Heart left ventricle (tissue), 16 donors: ENCODE measurements around the gene POLR3A. TPM values are rescaled to one million over a fixed set of nuclear protein-coding genes. Genes with fewer than 3 reads are reported as not detected.

Experiments used
- ATAC-seq, 4 donors: fragments of 200-7000 bp; cut with Tn5 transposase; one replicate each; pipeline ENCODE4 v1.9.1; 2020 to 2022; ENCODE audit warnings: moderate library complexity in 4 of 4, mild to moderate bottlenecking in 3 of 4, moderate number of reproducible peaks in 1 of 4
- DNase-seq, 5 donors: peaks; one replicate each; pipeline ENCODE4 v3.0.0-alpha.2; 2020
- H3K27ac ChIP-seq, 12 donors: fragments of 200-600 bp; sonication (generic) in 4 of 12; one replicate each; pipeline versions ENCODE4 v1.5.0 to v1.8.0; 2016 to 2022; ENCODE audit warnings: mild to moderate bottlenecking in 2 of 12
- H3K27me3 ChIP-seq, 9 donors: fragments of 200-600 bp; sonication (generic) in 2 of 9; one replicate each; pipeline versions ENCODE4 v1.5.1 to v1.8.0; 2016 to 2022; ENCODE audit warnings: mild to moderate bottlenecking in 3 of 9
- H3K36me3 ChIP-seq, 9 donors: fragments of 200-600 bp; sonication (generic) in 2 of 9; one replicate each; pipeline versions ENCODE4 v1.5.0 to v1.8.0; 2018 to 2022; ENCODE audit warnings: mild to moderate bottlenecking in 2 of 9
- H3K4me1 ChIP-seq, 12 donors: fragments of 200-600 bp; sonication (generic) in 4 of 12; one replicate each; pipeline versions ENCODE4 v1.5.0 to v1.8.0; 2016 to 2022; ENCODE audit warnings: mild to moderate bottlenecking in 3 of 12
- H3K4me3 ChIP-seq, 12 donors: fragments of 200-600 bp; sonication (generic) in 4 of 12; one replicate each; pipeline versions ENCODE4 v1.5.0 to v1.8.0; 2017 to 2022; ENCODE audit warnings: mild to moderate bottlenecking in 9 of 12, moderate library complexity in 4 of 12
- H3K9me3 ChIP-seq, 12 donors: fragments of 200-600 bp; sonication (generic) in 4 of 12; one replicate each; pipeline versions ENCODE4 v1.5.0 to v1.8.0; 2016 to 2022; ENCODE audit warnings: mild to moderate bottlenecking in 1 of 12
- POLR2A ChIP-seq, 2 donors: fragments of 450-650 bp; IDR thresholded peaks; one replicate each; pipeline ENCODE4 v1.6.1; 2017; ENCODE audit warnings: antibody characterized with exemption in 2 of 2, mild to moderate bottlenecking in 2 of 2, moderate library complexity in 2 of 2
- WGBS, 4 donors: extraction: QIAGEN DNeasy Blood & Tissue Kit in 2 of 4; methylation state at CpG; one replicate each; pipeline versions ENCODE4 v1.1.5 to v1.1.7; 2013 to 2018; 5-methylcytosine and 5-hydroxymethylcytosine counted together
- intact Hi-C, 10 donors: fragments of 100-400 bp; cut with DNase I; formaldehyde crosslinking; loops; one replicate each; pipeline versions ENCODE4 v1.11.1 to v1.14.2; 2022
- polyA plus RNA-seq, 2 donors: library from polyadenylated mRNA; stranded (reverse); fragments of 200-250 nt; gene quantifications; one replicate each; pipeline ENCODE4 v1.2.3, GENCODE V29; 2013
- total RNA-seq, 9 donors: library from RNA; depleted of rRNA in 2 of 9; stranded (reverse); fragments of >200 nt in 2 of 9; fragmentation: NEBNext Ultra II Directional in 3 of 9; extraction: Animal tissue kit (Norgen Biotek cat#: 25700) in 3 of 9; gene quantifications; one replicate each; pipeline versions ENCODE4 v1.1.0 to v1.2.4, GENCODE V29; 2016 to 2023
- TF ChIP-seq, protein P1 (sequence below), 12 donors: fragments of 200-600 bp; sonication (generic) in 4 of 12; IDR thresholded peaks; one replicate each; pipeline versions ENCODE4 v1.5.0 to v1.8.0; 2018 to 2022; ENCODE audit warnings: antibody characterized with exemption in 12 of 12, mild to moderate bottlenecking in 5 of 12
- donor health status: ischemic (EF 13 %, LVEDD 7.1; RV severe dilation, severe dysfunction).
- donor health status: healthy with polysubstance abuse.
- donor health status: DM: no; HTN: yes; CAD: no.
- donor health status: DM: no; HTN: no; CAD: no.
- donor health status: ischemic (EF 25% LVEDD 6.9; RV normal size, moderate dysfunction).
- donor health status: ischemic (EF 25% LVEDD 5.7; RV mildly dilated, moderate dysfunction).
- donor health status: healthy.
- donor health status: DM: yes; HTN: yes; CAD: no.
- donor health status: ischemic (EF 35%, LVEDD 5.7; RV mildly dilated, moderate dysfunction).
- donor health status: nonischemic (EF 11% LVEDD 7.7; RV severe dilation, severe dysfunction).
- donor health status: DM: yes; HTN: yes; CAD: no.
- donor health status: PGD.
- donor health status: ischemic (EF 29% LVEDD 5.4; RV normal size, mild dysfunction).
- donor health status: nonischemic (EF 23%, LVEDD 6.1; RV moderate dilation, normal function).

The POLR3A gene
- total and polyA plus RNA-seq, 11 donors = 3.8 to 12.9 (median 8.9) TPM

DNA sequence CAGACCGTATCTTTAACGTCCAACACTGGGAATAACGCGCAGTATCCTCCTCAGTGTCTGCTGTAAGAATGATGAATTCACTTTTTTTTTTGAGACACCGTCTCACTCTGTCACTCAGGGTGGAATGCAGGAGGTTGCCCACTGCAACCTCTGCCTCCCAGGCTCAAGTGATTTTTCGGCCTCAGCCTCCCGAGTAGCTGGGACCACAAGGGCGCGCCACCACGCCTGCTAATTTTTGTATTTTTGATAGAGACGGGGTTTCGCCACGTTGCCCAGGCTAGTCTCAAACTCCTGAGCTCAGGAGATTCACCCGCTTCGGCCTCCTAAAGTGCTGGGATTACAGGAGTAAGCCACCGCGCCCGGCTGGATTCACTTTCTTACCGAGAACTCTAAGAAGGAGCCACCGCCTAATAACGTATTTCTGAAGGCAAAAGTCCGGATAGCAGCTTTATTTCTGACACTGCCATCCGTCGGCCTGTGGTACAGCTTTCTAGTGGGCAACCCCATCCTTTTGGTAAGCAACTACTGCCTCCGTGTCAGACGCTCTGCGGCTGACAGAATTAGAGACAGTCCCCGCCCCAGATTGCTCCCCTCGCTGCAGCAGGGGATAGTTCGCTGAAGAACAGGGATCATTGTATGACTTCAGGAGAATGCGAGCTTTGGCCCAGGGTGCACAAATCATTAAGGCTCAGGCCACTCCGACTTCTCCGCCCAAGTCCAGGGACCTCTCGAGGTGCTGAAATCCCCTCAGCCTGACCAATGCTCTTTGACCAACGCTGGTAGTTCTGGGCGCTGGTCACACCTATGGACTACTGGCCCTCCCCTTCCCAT is 662 bp downstream of the POLR3A start:
- intact Hi-C loops = loop anchor here in 2 of 10 donors (5.0 to 10.0 kb wide), 2 partner anchors 181 to 184 kb away; no protein-coding TSS in a partner anchor
- Histone ChIP-seq H3K27ac (peak overlapping the region in 11 of 12 donors; percentile 69 to 90 (median 83)), H3K9me3 (no peaks in the 10 kb centered on the region), H3K4me1 (peaks cover 0 to 27% (median 15%) of the 10 kb centered on the region in 12 donors), H3K4me3 (peak overlapping the region; percentile 59 to 99 (median 88)), H3K27me3 (no peaks in the 10 kb centered on the region), H3K36me3 (peaks cover 0 to 31% (median 24%) of the 10 kb centered on the region in 9 donors)
- DNase-seq = no peak
- 38 to 42% (median 38%) methylated on average over 36 of the region's 36 CpGs for WGBS, 4 donors
- peak; percentile 6 to 19 (median 10) for ATAC-seq
- no peak for TF ChIP-seq POLR2A (IDR thresholded peaks at IDR 0.05)
- TF ChIP-seq, protein P1, sequence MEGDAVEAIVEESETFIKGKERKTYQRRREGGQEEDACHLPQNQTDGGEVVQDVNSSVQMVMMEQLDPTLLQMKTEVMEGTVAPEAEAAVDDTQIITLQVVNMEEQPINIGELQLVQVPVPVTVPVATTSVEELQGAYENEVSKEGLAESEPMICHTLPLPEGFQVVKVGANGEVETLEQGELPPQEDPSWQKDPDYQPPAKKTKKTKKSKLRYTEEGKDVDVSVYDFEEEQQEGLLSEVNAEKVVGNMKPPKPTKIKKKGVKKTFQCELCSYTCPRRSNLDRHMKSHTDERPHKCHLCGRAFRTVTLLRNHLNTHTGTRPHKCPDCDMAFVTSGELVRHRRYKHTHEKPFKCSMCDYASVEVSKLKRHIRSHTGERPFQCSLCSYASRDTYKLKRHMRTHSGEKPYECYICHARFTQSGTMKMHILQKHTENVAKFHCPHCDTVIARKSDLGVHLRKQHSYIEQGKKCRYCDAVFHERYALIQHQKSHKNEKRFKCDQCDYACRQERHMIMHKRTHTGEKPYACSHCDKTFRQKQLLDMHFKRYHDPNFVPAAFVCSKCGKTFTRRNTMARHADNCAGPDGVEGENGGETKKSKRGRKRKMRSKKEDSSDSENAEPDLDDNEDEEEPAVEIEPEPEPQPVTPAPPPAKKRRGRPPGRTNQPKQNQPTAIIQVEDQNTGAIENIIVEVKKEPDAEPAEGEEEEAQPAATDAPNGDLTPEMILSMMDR (IDR thresholded peaks at IDR 0.05) = no peak

DNA sequence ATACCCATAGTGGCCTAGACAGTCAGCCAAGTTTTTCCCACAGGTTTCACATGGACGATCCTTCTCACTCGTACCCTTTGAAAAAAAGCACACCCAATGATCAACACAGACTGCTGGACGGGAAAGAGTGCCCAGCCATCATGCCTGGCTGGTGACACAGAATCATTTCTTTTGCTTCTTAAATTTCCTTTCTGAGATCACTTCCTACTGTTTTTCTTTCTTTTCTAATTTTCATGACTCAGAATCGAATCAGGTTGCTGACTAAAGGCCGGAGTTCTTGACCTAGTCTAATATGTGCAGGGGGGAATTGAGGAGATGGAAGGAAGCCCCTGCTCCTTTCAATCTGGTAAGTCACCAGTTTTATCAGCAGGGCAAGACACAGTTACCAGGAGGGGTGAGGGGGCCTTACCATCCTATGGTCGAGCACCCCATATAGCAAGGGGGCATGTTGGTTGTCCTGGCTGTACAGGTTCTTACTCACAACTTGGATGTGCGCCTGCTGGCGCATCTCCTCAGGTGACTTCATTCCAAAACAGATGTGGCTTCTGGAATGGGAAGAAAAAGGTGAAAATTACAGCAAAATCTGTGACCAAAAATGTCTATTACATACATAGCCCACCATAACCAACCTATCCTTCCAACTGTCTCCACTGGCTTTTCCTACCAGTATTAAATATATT is 3.5 kb downstream of the POLR3A start:
- no peaks in the 10 kb centered on the region for H3K9me3 ChIP-seq
- H3K27ac ChIP-seq = no peak overlapping the region
- WGBS, 4 donors = 90 to 94% (median 93%) methylated on average over 8 of the region's 8 CpGs
- intact Hi-C loops = loop anchor here in 2 of 10 donors (5.0 to 10.0 kb wide), 2 partner anchors 179 to 181 kb away; no protein-coding TSS in a partner anchor
- peaks cover 0 to 25% (median 15%) of the 10 kb centered on the region in 12 donors for H3K4me1 ChIP-seq
- TF ChIP-seq, protein P1 (IDR thresholded peaks at IDR 0.05) = no peak
- no peak for TF ChIP-seq POLR2A (IDR thresholded peaks at IDR 0.05)
- H3K4me3 ChIP-seq = no peak overlapping the region
- ATAC-seq (no peak), DNase-seq (no peak)
- peaks cover 0 to 59% (median 53%) of the 10 kb centered on the region in 9 donors for H3K36me3 ChIP-seq
- H3K27me3 ChIP-seq = no peaks in the 10 kb centered on the region

DNA sequence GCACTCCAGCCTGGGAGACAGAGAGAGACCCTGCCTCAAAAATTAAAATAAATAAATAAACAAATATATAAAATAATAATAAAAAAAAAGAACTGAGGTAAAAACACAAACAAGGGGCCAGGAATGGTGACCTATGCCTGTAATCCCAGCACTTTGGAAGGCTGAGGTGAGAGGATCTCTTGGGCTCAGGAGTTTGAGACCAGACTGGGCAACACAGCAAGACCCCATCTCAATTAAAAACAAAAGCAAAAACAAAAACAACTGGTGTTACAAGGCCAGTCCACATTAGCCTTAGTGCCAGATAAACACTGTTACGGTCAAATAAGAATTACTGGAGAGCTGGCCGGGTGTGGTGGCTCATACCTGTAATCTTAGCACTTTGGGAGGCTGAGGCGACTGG is 5.6 kb downstream of the POLR3A start:
- TF ChIP-seq, protein P1 (IDR thresholded peaks at IDR 0.05) = no peak
- TF ChIP-seq POLR2A (IDR thresholded peaks at IDR 0.05) = no peak
- WGBS, 4 donors = 90 to 98% (median 97%) methylated on average over 3 of the region's 3 CpGs

DNA sequence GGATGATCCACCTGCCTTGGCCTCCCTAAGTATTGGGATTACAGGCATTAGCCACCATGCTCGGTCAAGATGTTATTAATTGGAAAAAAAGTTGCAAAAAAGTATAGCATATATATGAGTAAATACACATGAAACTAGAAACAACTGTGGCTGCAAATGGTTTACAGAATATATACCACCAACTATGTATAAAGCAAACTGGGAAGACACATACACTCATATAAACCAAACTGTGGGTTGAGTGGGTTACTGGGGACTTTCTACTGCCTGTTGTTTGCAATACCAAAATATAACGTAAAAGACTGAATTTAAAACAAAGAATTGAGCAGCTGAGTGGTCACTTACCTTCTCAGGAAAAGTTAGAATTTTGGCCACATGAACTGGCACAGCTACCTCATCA is 8.1 kb downstream of the POLR3A start:
- 94 to 97% (median 94%) methylated on average over 2 of the region's 2 CpGs for WGBS, 4 donors
- Histone ChIP-seq H3K36me3 (peaks cover 0 to 100% (median 99%) of the 10 kb centered on the region in 9 donors), H3K27me3 (no peaks in the 10 kb centered on the region), H3K4me1 (no peaks in the 10 kb centered on the region), H3K27ac (no peak overlapping the region), H3K4me3 (no peak overlapping the region), H3K9me3 (no peaks in the 10 kb centered on the region)
- DNase-seq (no peak), ATAC-seq (no peak)
- TF ChIP-seq POLR2A (IDR thresholded peaks at IDR 0.05) = no peak
- TF ChIP-seq, protein P1 (IDR thresholded peaks at IDR 0.05) = no peak
- intact Hi-C loops = loop anchor here in 1 of 10 donors (10.0 kb wide), 1 partner anchor 176 kb away; no protein-coding TSS in a partner anchor

More for the DNA sequence above, 5.6 kb downstream of the POLR3A start:
- Histone ChIP-seq H3K36me3 (peaks cover 0 to 80% (median 74%) of the 10 kb centered on the region in 9 donors), H3K27ac (no peak overlapping the region), H3K4me3 (no peak overlapping the region), H3K27me3 (no peaks in the 10 kb centered on the region), H3K9me3 (no peaks in the 10 kb centered on the region), H3K4me1 (peaks cover 0 to 16% (median 11%) of the 10 kb centered on the region in 12 donors)
- DNase-seq = no peak
- ATAC-seq = no peak
- intact Hi-C loops = loop anchor here in 1 of 10 donors (10.0 kb wide), 1 partner anchor 179 kb away; no protein-coding TSS in a partner anchor
